ENCODE results near the gene SF3B2. TPM values are rescaled to one million over a fixed set of nuclear protein-coding genes. Genes with fewer than 3 reads are reported as not detected.

SF3B2 gene
- total RNA-seq, 4 donors from 2014 or later = 148 to 216 (median 156) TPM

GRCh38 chr11:66101066-66101464, 48.9 kb downstream of the SF3B2 start:
- Histone ChIP-seq H3K27me3 (no peaks in the 10 kb centered on the region), H3K36me3 (no peaks in the 10 kb centered on the region), H3K27ac (no peak overlapping the region), H3K4me1 (peaks cover 0 to 11% (median 5%) of the 10 kb centered on the region in 4 donors), H3K9me3 (no peaks in the 10 kb centered on the region), H3K4me3 (no peak overlapping the region)
- no peak for TF ChIP-seq POLR2A (IDR thresholded peaks at IDR 0.05)
- TF ChIP-seq EP300 (IDR thresholded peaks at IDR 0.05) = no peak
- TF ChIP-seq CTCF (IDR thresholded peaks at IDR 0.05) = no peak
- WGBS, 2 donors = 76 to 79% methylated on average over 3 of the region's 3 CpGs
- no peak for DNase-seq (ENCODE audit: low spot score in 2 of 2)

- TF ChIP-seq CTCF (IDR thresholded peaks at IDR 0.05) (no peak), POLR2A (IDR thresholded peaks at IDR 0.05) (no peak)
- Histone ChIP-seq H3K4me3 (no peak overlapping the region), H3K27ac (no peak overlapping the region)
Measured at GRCh38 chr11:66104057-66104638, 52.0 kb downstream of the SF3B2 start.

GRCh38 chr11:66106786-66107599, 54.8 kb downstream of the SF3B2 start:
- Histone ChIP-seq H3K27me3 (no peaks in the 10 kb centered on the region), H3K4me1 (peaks cover 0 to 15% (median 6%) of the 10 kb centered on the region in 4 donors), H3K27ac (no peak overlapping the region), H3K9me3 (no peaks in the 10 kb centered on the region), H3K36me3 (no peaks in the 10 kb centered on the region), H3K4me3 (no peak overlapping the region)
- DNase-seq (ENCODE audit: low spot score in 2 of 2) = no peak
- WGBS, 2 donors = 73 to 76% methylated on average over 4 of the region's 4 CpGs
- no peak for TF ChIP-seq POLR2A (IDR thresholded peaks at IDR 0.05)
- no peak for TF ChIP-seq EP300 (IDR thresholded peaks at IDR 0.05)
- TF ChIP-seq CTCF (IDR thresholded peaks at IDR 0.05) = no peak

More at GRCh38 chr11:66104057-66104638, 52.0 kb downstream of the SF3B2 start:
- peaks cover 0 to 14% (median 5%) of the 10 kb centered on the region in 4 donors for H3K4me1 ChIP-seq
- no peaks in the 10 kb centered on the region for H3K36me3 ChIP-seq
- H3K9me3 ChIP-seq = no peaks in the 10 kb centered on the region
- no peaks in the 10 kb centered on the region for H3K27me3 ChIP-seq
- no peak for DNase-seq (ENCODE audit: low spot score in 2 of 2)
- 67 to 68% methylated on average over 4 of the region's 4 CpGs for WGBS, 2 donors

- Histone ChIP-seq H3K27me3 (no peaks in the 10 kb centered on the region), H3K4me3 (no peak overlapping the region), H3K27ac (no peak overlapping the region), H3K9me3 (no peaks in the 10 kb centered on the region), H3K4me1 (peaks cover 0 to 23% (median 14%) of the 10 kb centered on the region in 4 donors), H3K36me3 (no peaks in the 10 kb centered on the region)
- WGBS, 2 donors = 91 to 93% methylated on average over 3 of the region's 3 CpGs
- TF ChIP-seq POLR2A (IDR thresholded peaks at IDR 0.05) = no peak
- no peak for TF ChIP-seq EP300 (IDR thresholded peaks at IDR 0.05)
- TF ChIP-seq CTCF (IDR thresholded peaks at IDR 0.05) = no peak
- DNase-seq (ENCODE audit: low spot score in 2 of 2) = no peak
Measured at GRCh38 chr11:66107600-66108510, 55.7 kb downstream of the SF3B2 start.

All from tibial nerve (tissue), 4 donors.